WERI-Rb-1 (cell line): ENCODE data around the gene TMEM125.

Experiments
- DNase-seq: peaks from one replicate; pipeline ENCODE4 v3.0.0-alpha.2; 2020
- H3K27ac ChIP-seq: fragments of 250-450 bp; sonication (Bioruptor Pico); 2 replicates; pipeline ENCODE4 v1.5.1; 2020; ENCODE audit warnings: mild to moderate bottlenecking, moderate library complexity
- H3K27me3 ChIP-seq: fragments of 250-450 bp; sonication (Bioruptor Pico); 2 replicates; pipeline ENCODE4 v1.5.1; 2021; ENCODE audit warnings: mild to moderate bottlenecking, low read depth, moderate library complexity; ENCODE audit not compliant: insufficient read depth, severe bottlenecking
- H3K36me3 ChIP-seq: fragments of 250-450 bp; sonication (Bioruptor Pico); 2 replicates; pipeline ENCODE4 v1.5.1; 2020; ENCODE audit warnings: mild to moderate bottlenecking, moderate library complexity
- H3K4me3 ChIP-seq: 2 replicates; pipeline ENCODE4 v1.5.1; 2011; ENCODE audit warnings: low read depth, mild to moderate bottlenecking, control low read depth, low read length
- H3K9me3 ChIP-seq: fragments of 250-450 bp; sonication (Bioruptor Pico); 2 replicates; pipeline ENCODE4 v1.5.1; 2021; ENCODE audit warnings: mild to moderate bottlenecking, moderate library complexity; ENCODE audit not compliant: severe bottlenecking
- TF ChIP-seq, protein P1 (sequence below): IDR thresholded peaks from 2 replicates; pipeline ENCODE4 v1.5.1; 2011; ENCODE audit warnings: low read depth, mild to moderate bottlenecking, control low read depth, inconsistent platforms, low read length

The TMEM125 gene

GRCh38 chr1:43273708-43274107, 3.9 kb downstream of the TMEM125 start:
- H3K27ac ChIP-seq: no peak overlapping the region
- DNase-seq: no peak
- TF ChIP-seq, protein P1, sequence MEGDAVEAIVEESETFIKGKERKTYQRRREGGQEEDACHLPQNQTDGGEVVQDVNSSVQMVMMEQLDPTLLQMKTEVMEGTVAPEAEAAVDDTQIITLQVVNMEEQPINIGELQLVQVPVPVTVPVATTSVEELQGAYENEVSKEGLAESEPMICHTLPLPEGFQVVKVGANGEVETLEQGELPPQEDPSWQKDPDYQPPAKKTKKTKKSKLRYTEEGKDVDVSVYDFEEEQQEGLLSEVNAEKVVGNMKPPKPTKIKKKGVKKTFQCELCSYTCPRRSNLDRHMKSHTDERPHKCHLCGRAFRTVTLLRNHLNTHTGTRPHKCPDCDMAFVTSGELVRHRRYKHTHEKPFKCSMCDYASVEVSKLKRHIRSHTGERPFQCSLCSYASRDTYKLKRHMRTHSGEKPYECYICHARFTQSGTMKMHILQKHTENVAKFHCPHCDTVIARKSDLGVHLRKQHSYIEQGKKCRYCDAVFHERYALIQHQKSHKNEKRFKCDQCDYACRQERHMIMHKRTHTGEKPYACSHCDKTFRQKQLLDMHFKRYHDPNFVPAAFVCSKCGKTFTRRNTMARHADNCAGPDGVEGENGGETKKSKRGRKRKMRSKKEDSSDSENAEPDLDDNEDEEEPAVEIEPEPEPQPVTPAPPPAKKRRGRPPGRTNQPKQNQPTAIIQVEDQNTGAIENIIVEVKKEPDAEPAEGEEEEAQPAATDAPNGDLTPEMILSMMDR: no peak

GRCh38 chr1:43274125-43274803, 4.5 kb downstream of the TMEM125 start:
- Histone ChIP-seq H3K27me3 (no peaks in the 10 kb centered on the region), H3K27ac (no peak overlapping the region), H3K9me3 (no peaks in the 10 kb centered on the region), H3K36me3 (no peaks in the 10 kb centered on the region), H3K4me3 (no peak overlapping the region)
- TF ChIP-seq, protein P1: no peak
- no peak for DNase-seq

More at GRCh38 chr1:43273708-43274107, 3.9 kb downstream of the TMEM125 start:
- Histone ChIP-seq H3K9me3 (no peaks in the 10 kb centered on the region), H3K36me3 (no peaks in the 10 kb centered on the region), H3K27me3 (no peaks in the 10 kb centered on the region), H3K4me3 (no peak overlapping the region)

- H3K36me3 ChIP-seq: no peaks in the 10 kb centered on the region
- TF ChIP-seq, protein P1: no peak
- H3K4me3 ChIP-seq: no peak overlapping the region
- DNase-seq: no peak
- no peaks in the 10 kb centered on the region for H3K27me3 ChIP-seq
- H3K27ac ChIP-seq: no peak overlapping the region
- H3K9me3 ChIP-seq: no peaks in the 10 kb centered on the region
These were observed 5.0 kb downstream of the TMEM125 start for GRCh38 chr1:43274804-43275180.

DNA sequence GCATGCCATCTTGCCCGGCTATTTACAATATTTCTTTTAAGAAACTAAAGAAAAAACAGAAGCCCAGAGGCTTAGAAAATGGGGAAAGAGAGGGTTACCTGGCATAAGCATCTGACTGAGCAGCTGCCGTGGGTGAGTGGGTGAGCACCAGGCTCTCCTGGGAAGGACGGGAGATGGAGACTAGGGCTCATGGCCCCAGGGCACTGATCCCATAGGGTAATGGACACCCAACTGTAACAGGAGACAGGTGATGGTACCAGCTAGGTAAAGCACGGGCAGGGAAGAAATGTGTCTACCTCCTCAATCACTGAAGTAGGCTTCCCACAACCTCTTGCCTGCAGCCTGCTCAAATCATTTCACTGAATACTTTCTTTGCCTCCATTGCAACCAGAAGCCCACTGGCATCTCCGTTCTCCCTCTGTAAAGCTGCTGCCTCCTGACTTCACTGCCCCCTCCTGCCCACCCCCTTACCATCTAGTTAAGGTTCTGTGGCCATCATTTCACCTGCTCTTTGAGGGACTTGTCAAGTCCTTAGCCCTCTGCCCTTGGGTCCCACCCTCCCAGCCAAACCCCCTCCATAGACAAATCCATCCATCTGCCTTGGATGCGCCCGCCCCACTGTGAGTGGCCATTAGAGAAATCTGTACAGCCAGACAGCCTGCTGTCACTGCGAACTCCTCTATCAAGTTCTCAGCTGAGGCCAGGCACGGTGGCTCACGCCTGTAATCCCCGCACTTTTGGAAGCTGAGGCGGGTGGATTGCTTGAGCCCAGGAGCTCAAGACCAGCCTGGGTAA, 6.2 kb downstream of the TMEM125 start:
- Histone ChIP-seq H3K27me3 (no peaks in the 10 kb centered on the region), H3K27ac (no peak overlapping the region), H3K36me3 (no peaks in the 10 kb centered on the region), H3K4me3 (no peak overlapping the region), H3K9me3 (no peaks in the 10 kb centered on the region)
- DNase-seq: peak; percentile 31
- TF ChIP-seq, protein P1: no peak

- Histone ChIP-seq H3K36me3 (no peaks in the 10 kb centered on the region), H3K4me3 (no peak overlapping the region), H3K9me3 (no peaks in the 10 kb centered on the region), H3K27ac (no peak overlapping the region), H3K27me3 (no peaks in the 10 kb centered on the region)
- TF ChIP-seq, protein P1: no peak
- DNase-seq: no peak
These were observed 6.9 kb downstream of the TMEM125 start for GRCh38 chr1:43276673-43277072.
